SIG-M5 treated with dmso at 0.1 percent for 504 hours (cell line): ENCODE results near the gene DXO.
A peak's percentile ranks its signal among the peaks of the same experiment; 100 is the strongest.
"Not testable (repeated sequence)": the region's sequence is repeated elsewhere in the genome, so short reads cannot be mapped to it uniquely, and the experiment has no call there.

Experiments
- DNase-seq: peaks from one replicate; lab custom pipeline; 2025; ENCODE audit not compliant: unreplicated experiment; lab: John Stamatoyannopoulos, UW

Gene DXO

GRCh38 chr6:31971993-31972708 lies at the start of gene DXO:
Gene DXO (minus strand): TSS chr6:31972138. CDS start chr6:31971675, 463 bp downstream.
- DNase-seq = peak; percentile 95

GRCh38 chr6:32014547-32014946 lies 42.6 kb upstream of the DXO start, which contains the start of gene C4B:
Gene C4B (plus strand): TSS chr6:32014795. CDS start chr6:32014846, 51 bp downstream.
- DNase-seq = not testable (repeated sequence)

- not testable (repeated sequence) for DNase-seq
Observed at GRCh38 chr6:32013738-32014137, 41.8 kb upstream of the DXO start.

- DNase-seq = not testable (repeated sequence)
Observed at GRCh38 chr6:32012941-32013617, 41.1 kb upstream of the DXO start.

- DNase-seq = not testable (repeated sequence)
Observed at GRCh38 chr6:32010856-32011530, 39.1 kb upstream of the DXO start.

GRCh38 chr6:32009537-32009936 lies 37.6 kb upstream of the DXO start:
- DNase-seq = not testable (repeated sequence)

- not testable (repeated sequence) for DNase-seq
Observed at GRCh38 chr6:32008616-32009015, 36.7 kb upstream of the DXO start.

GRCh38 chr6:32008037-32008436 lies 36.1 kb upstream of the DXO start:
- not testable (repeated sequence) for DNase-seq

- not testable (repeated sequence) for DNase-seq
Observed at GRCh38 chr6:32007086-32007485, 35.1 kb upstream of the DXO start.

GRCh38 chr6:32005991-32006529 lies 34.1 kb upstream of the DXO start:
- not testable (repeated sequence) for DNase-seq

GRCh38 chr6:32005538-32005880 lies 33.6 kb upstream of the DXO start:
- DNase-seq = not testable (repeated sequence)

- not testable (repeated sequence) for DNase-seq
Observed at GRCh38 chr6:32004864-32005537, 33.1 kb upstream of the DXO start.

GRCh38 chr6:32004393-32004792 lies 32.5 kb upstream of the DXO start:
- DNase-seq = not testable (repeated sequence)

GRCh38 chr6:32003301-32003700 lies 31.4 kb upstream of the DXO start:
- DNase-seq = not testable (repeated sequence)

GRCh38 chr6:32002546-32003268 lies 30.8 kb upstream of the DXO start:
- not testable (repeated sequence) for DNase-seq

- DNase-seq = not testable (repeated sequence)
Observed at GRCh38 chr6:31996385-31996784, 24.4 kb upstream of the DXO start.

- not testable (repeated sequence) for DNase-seq
Observed at GRCh38 chr6:31994421-31994820, 22.5 kb upstream of the DXO start.

- not testable (repeated sequence) for DNase-seq
Observed at GRCh38 chr6:31989363-31989762, 17.4 kb upstream of the DXO start.

GRCh38 chr6:31981744-31982143 lies 9.8 kb upstream of the DXO start, which contains the start of gene C4A:
Gene C4A (plus strand): TSS chr6:31982057. CDS start chr6:31982108, 51 bp downstream.
- DNase-seq = not testable (repeated sequence)

- not testable (repeated sequence) for DNase-seq
Observed at GRCh38 chr6:31980998-31981397, 9.1 kb upstream of the DXO start.
